Thyroid gland (tissue), 4 donors: ENCODE results near the gene MIEF1. TPM values are rescaled to one million over a fixed set of nuclear protein-coding genes. Genes with fewer than 3 reads are reported as not detected.
"Not testable (repeated sequence)": the region's sequence is repeated elsewhere in the genome, so short reads cannot be mapped to it uniquely, and the experiment has no call there.

Experiments used
- DNase-seq, 2 donors: peaks; one replicate each; pipeline ENCODE4 v3.0.0-alpha.2; 2019
- H3K27ac ChIP-seq, 3 donors: fragments of 200-600 bp; sonication (generic); 1 replicate in 2 of 3; 2 replicates in 1 of 3; pipeline ENCODE4 v1.5.1; 2016 to 2019; ENCODE audit warnings: mild to moderate bottlenecking in 1 of 3, moderate library complexity in 1 of 3
- H3K27me3 ChIP-seq: fragments of 200-600 bp; sonication (generic); one replicate; pipeline ENCODE4 v1.5.1; 2019
- H3K36me3 ChIP-seq, 2 donors: fragments of 200-600 bp; sonication (generic); one replicate each; pipeline ENCODE4 v1.5.1; 2016 to 2019
- H3K4me1 ChIP-seq, 2 donors: fragments of 200-600 bp; sonication (generic); one replicate each; pipeline ENCODE4 v1.5.1; 2017 to 2019
- H3K4me3 ChIP-seq, 3 donors: fragments of 200-600 bp; sonication (generic); replicated peaks in 1 of 3; 1 replicate in 2 of 3; 2 replicates in 1 of 3; pipeline ENCODE4 v1.5.1; 2016; ENCODE audit warnings: mild to moderate bottlenecking in 1 of 3
- H3K9me3 ChIP-seq: fragments of 200-600 bp; sonication (generic); one replicate; pipeline ENCODE4 v1.5.1; 2017
- POLR2A ChIP-seq, 2 donors: fragments of 450-650 bp; IDR thresholded peaks; one replicate each; pipeline ENCODE4 v1.6.1; 2017; ENCODE audit warnings: antibody characterized with exemption in 2 of 2, mild to moderate bottlenecking in 2 of 2, moderate library complexity in 1 of 2
- WGBS, 2 donors: methylation state at CpG; one replicate each; pipeline ENCODE4 v1.1.5; 2017; 5-methylcytosine and 5-hydroxymethylcytosine counted together
- intact Hi-C: fragments of 100-400 bp; cut with DNase I; formaldehyde crosslinking; loops from one replicate; pipeline ENCODE4 v1.15.1; 2023
- total RNA-seq, 4 donors: library from RNA; depleted of rRNA; stranded (reverse); fragments of >200 nt; gene quantifications; one replicate each; pipeline ENCODE4 v1.2.3, GENCODE V29; 2016
- TF ChIP-seq, protein P1 (sequence below), 6 experiments: fragments of 200-600 bp in 3 of 6; fragments of 450-650 bp in 3 of 6; sonication (generic) in 3 of 6; IDR thresholded peaks; one replicate each; pipeline ENCODE4 v1.5.1; 2016 to 2019; ENCODE audit warnings: antibody characterized with exemption in 6 of 6, mild to moderate bottlenecking in 2 of 6, inconsistent platforms in 1 of 6, moderate library complexity in 1 of 6

The MIEF1 gene
- total RNA-seq, 4 donors from 2014 or later: 21.4 to 30.5 (median 26.7) TPM

DNA sequence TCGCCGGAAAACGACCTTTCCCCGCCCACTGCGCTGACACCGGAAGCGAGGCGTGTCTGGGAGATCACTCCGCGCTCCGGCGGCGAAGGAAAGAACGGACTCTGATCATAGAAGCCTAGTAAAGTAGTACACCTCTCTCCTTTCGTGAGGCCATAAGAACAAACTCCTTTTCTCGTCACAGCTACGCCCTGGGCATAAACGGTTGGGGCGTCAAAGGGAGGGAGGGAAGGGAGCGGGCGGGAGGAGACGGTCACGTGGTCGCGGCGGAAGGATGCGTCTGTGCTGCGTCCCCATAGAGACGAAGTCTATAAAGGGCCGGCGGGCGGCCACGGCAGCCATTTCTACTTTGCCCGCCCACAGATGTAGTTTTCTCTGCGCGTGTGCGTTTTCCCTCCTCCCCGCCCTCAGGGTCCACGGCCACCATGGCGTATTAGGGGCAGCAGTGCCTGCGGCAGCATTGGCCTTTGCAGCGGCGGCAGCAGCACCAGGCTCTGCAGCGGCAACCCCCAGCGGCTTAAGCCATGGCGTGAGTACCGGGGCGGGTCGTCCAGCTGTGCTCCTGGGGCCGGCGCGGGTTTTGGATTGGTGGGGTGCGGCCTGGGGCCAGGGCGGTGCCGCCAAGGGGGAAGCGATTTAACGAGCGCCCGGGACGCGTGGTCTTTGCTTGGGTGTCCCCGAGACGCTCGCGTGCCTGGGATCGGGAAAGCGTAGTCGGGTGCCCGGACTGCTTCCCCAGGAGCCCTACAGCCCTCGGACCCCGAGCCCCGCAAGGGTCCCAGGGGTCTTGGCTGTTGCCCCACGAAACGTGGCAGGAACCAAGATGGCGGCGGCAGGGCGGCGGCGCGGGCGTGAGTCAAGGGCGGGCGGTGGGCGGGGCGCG is 18.4 kb downstream of the MIEF1 start, which contains the start of gene ATF4:
Gene ATF4, plus strand, starts transcription at position 337 of the 880 bp plus-strand sequence. CDS start 884 bp downstream, outside the sequence.
- intact Hi-C loops: loop anchor here (10.0 kb wide), 1 partner anchor 276 kb away; the partner anchor contains the start of gene PDGFB
- Histone ChIP-seq H3K27me3 (no peaks in the 10 kb centered on the region), H3K27ac (peak within 1 kb of the TSS; percentile 99), H3K4me3 (peak within 1 kb of the TSS; percentile 98 to 100 (median 99)), H3K36me3 (peaks cover 36 to 45% of the 10 kb centered on the region in 2 donors), H3K9me3 (no peaks in the 10 kb centered on the region), H3K4me1 (peaks cover 28 to 44% of the 10 kb centered on the region in 2 donors)
- WGBS, 2 donors: 0 to 1% methylated on average over 29 to 43 of the region's 86 CpGs
- peak; percentile 88 for DNase-seq
- TF ChIP-seq POLR2A (IDR thresholded peaks at IDR 0.05): peak; percentile 88 to 96
- TF ChIP-seq, protein P1, sequence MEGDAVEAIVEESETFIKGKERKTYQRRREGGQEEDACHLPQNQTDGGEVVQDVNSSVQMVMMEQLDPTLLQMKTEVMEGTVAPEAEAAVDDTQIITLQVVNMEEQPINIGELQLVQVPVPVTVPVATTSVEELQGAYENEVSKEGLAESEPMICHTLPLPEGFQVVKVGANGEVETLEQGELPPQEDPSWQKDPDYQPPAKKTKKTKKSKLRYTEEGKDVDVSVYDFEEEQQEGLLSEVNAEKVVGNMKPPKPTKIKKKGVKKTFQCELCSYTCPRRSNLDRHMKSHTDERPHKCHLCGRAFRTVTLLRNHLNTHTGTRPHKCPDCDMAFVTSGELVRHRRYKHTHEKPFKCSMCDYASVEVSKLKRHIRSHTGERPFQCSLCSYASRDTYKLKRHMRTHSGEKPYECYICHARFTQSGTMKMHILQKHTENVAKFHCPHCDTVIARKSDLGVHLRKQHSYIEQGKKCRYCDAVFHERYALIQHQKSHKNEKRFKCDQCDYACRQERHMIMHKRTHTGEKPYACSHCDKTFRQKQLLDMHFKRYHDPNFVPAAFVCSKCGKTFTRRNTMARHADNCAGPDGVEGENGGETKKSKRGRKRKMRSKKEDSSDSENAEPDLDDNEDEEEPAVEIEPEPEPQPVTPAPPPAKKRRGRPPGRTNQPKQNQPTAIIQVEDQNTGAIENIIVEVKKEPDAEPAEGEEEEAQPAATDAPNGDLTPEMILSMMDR (IDR thresholded peaks at IDR 0.05): no peak

DNA sequence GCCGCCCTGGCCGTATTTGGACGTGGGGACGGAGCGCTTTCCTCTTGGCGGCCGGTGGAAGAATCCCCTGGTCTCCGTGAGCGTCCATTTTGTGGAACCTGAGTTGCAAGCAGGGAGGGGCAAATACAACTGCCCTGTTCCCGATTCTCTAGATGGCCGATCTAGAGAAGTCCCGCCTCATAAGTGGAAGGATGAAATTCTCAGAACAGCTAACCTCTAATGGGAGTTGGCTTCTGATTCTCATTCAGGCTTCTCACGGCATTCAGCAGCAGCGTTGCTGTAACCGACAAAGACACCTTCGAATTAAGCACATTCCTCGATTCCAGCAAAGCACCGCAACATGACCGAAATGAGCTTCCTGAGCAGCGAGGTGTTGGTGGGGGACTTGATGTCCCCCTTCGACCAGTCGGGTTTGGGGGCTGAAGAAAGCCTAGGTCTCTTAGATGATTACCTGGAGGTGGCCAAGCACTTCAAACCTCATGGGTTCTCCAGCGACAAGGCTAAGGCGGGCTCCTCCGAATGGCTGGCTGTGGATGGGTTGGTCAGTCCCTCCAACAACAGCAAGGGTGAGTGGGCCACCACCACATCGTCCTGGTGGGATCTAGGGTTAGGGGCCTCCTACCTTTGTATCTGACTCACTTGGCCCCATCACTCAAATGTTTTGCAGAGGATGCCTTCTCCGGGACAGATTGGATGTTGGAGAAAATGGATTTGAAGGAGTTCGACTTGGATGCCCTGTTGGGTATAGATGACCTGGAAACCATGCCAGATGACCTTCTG is 19.2 kb downstream of the MIEF1 start:
- intact Hi-C loops: loop anchor here (10.0 kb wide), 1 partner anchor 276 kb away; the partner anchor contains the start of gene PDGFB
- peak overlapping the region; percentile 99 for H3K27ac ChIP-seq
- peaks cover 28 to 44% of the 10 kb centered on the region in 2 donors for H3K4me1 ChIP-seq
- peaks cover 30 to 42% of the 10 kb centered on the region in 2 donors for H3K36me3 ChIP-seq
- peak overlapping the region; percentile 98 to 100 (median 99) for H3K4me3 ChIP-seq
- 1 to 4% methylated on average over 17 to 24 of the region's 28 CpGs for WGBS, 2 donors
- not testable (repeated sequence) for H3K27me3 ChIP-seq, DNase-seq, H3K9me3 ChIP-seq

DNA sequence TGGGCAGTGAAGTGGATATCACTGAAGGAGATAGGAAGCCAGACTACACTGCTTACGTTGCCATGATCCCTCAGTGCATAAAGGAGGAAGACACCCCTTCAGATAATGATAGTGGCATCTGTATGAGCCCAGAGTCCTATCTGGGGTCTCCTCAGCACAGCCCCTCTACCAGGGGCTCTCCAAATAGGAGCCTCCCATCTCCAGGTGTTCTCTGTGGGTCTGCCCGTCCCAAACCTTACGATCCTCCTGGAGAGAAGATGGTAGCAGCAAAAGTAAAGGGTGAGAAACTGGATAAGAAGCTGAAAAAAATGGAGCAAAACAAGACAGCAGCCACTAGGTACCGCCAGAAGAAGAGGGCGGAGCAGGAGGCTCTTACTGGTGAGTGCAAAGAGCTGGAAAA is 20.0 kb downstream of the MIEF1 start:
- Histone ChIP-seq H3K4me3 (peak overlapping the region; percentile 10 to 99 (median 98)), H3K27ac (peak overlapping the region in 2 of 3 donors; percentile 99), H3K4me1 (peaks cover 28 to 44% of the 10 kb centered on the region in 2 donors), H3K36me3 (peaks cover 29 to 42% of the 10 kb centered on the region in 2 donors)
- WGBS, 2 donors: 26 to 29% methylated on average over 5 of the region's 5 CpGs
- H3K9me3 ChIP-seq, DNase-seq, H3K27me3 ChIP-seq: not testable (repeated sequence)
- intact Hi-C loops: loop anchor here (10.0 kb wide), 1 partner anchor 277 kb away; the partner anchor contains the start of gene PDGFB

DNA sequence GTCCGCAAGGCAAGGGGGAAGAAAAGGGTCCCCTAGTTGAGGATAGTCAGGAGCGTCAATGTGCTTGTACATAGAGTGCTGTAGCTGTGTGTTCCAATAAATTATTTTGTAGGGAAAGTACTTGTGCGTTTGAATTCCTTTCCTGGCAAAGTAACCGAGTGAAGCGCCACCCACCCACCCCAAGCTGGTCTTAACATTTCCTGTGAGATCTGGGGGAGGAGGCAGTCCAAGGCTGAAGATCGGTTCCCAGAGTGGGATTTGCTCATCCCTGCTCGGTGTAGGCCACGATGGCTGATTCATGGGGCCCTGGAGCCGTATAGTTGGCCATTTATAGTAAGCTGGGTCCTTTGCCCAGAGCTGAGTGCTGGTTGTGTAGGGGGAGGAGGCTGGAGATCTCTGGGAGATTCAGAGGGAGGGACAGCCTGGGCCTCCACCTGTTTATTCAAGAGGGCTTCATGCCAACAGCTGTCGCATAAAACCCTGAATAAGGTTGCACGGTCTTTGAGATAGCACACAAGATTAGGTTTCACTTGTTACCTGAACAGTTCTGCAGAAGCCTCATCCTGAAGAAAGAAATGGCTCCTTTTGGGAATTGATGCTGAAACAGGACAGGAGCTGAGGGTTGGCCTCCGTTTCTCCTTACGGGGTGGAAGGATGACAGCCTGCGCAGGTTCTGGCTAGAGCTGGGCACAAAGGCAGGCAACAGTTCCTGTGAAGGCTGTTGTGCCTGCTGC is 20.6 kb downstream of the MIEF1 start:
- H3K4me1 ChIP-seq: peaks cover 31 to 49% of the 10 kb centered on the region in 2 donors
- TF ChIP-seq, protein P1 (IDR thresholded peaks at IDR 0.05): no peak
- TF ChIP-seq POLR2A (IDR thresholded peaks at IDR 0.05): no peak

DNA sequence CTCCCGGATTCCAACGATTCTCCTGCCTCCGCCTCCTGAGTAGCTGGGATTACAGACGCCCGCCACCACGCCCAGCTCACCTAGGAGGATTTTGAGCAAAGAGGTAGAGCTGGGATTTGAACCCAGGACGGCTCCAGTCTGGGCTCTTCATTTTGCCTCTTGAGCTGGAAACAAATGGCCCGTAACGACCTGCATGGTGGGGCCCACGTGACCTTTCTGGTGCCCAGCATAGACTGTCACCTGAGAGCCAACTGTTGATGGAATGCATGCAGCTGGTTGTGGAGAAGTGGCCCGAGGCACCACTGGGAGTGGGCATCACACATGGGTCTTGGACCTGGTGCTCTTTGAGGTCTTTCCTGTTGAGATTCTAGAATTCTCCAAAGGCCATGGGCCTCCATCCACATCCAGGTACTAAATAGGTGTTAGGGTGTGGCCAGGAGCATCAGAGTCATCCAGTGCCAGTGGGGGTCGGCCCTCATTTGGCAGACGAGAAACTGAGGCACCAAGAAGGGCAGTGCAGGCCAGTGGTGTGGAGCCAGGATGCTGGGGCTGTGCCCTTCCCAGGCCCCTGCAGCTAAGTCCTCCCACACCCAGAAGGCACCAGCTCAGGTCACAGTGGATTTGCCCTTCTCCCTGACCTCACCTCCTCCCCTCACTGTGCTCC is 22.1 kb downstream of the MIEF1 start:
- Histone ChIP-seq H3K27me3 (no peaks in the 10 kb centered on the region), H3K27ac (no peak overlapping the region), H3K36me3 (peaks cover 29 to 42% of the 10 kb centered on the region in 2 donors), H3K4me1 (peaks cover 44 to 54% of the 10 kb centered on the region in 2 donors), H3K9me3 (no peaks in the 10 kb centered on the region), H3K4me3 (no peak overlapping the region)
- peak; percentile 39 to 48 for DNase-seq
- TF ChIP-seq POLR2A (IDR thresholded peaks at IDR 0.05): no peak
- TF ChIP-seq, protein P1 (IDR thresholded peaks at IDR 0.05): no peak
- intact Hi-C loops: loop anchor here (10.0 kb wide), 1 partner anchor 279 kb away; the partner anchor contains the start of gene PDGFB
- WGBS, 2 donors: 71 to 79% methylated on average over 13 of the region's 13 CpGs

More for the DNA sequence above, 20.6 kb downstream of the MIEF1 start:
- intact Hi-C loops: loop anchor here (10.0 kb wide), 1 partner anchor 278 kb away; the partner anchor contains the start of gene PDGFB
- peak; percentile 46 to 51 for DNase-seq
- no peaks in the 10 kb centered on the region for H3K27me3 ChIP-seq
- peak overlapping the region in 1 of 3 donors; percentile 99 for H3K27ac ChIP-seq
- no peaks in the 10 kb centered on the region for H3K9me3 ChIP-seq
- H3K4me3 ChIP-seq: peak overlapping the region in 2 of 3 donors; percentile 98 to 99
- peaks cover 29 to 42% of the 10 kb centered on the region in 2 donors for H3K36me3 ChIP-seq
- WGBS, 2 donors: 21 to 22% methylated on average over 14 of the region's 14 CpGs
